ENCODE data around the gene PHETA2.
"Not testable (repeated sequence)": the region's sequence is repeated elsewhere in the genome, so short reads cannot be mapped to it uniquely, and the experiment has no call there.

The PHETA2 gene

DNA sequence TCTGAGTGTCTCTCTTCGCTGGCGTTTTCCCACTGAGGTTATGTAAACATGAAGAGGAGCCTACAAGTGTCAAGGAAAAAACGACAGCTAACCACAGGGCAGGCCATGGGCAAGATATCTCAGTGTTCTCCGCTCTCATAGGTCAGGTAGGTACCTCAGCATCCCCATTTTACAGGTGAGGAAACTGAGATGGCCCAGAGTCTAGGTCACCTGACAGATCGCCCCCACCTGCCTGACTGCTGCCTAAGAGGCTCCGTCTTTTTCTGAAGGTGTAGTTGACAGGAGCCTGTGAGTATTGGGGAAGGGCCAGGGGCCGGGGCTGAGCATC is 17.4 kb downstream of the PHETA2 start:
- Histone ChIP-seq H3K9me2 (replicated peaks; ENCODE audit: insufficient read depth, low read length) (no peaks in the 10 kb centered on the region), H3K27me3 (ENCODE audit: low read length) (no peaks in the 10 kb centered on the region), H3K36me3 (ENCODE audit: low read length) (peaks cover 3% of the 10 kb centered on the region; the same call in 1 of the 2 replicates), H3K4me3 (ENCODE audit: insufficient read depth, low read length, poor library complexity, severe bottlenecking) (peak overlapping the region; percentile 49), H3K79me2 (ENCODE audit: insufficient read depth, low read length) (peaks cover 23% of the 10 kb centered on the region; the same call in 1 of the 2 replicates), H3K9ac (ENCODE audit: low read length) (peak overlapping the region; percentile 82), H3F3A (ENCODE audit: insufficient read depth) (peaks cover 9% of the 10 kb centered on the region), H2AFZ (ENCODE audit: low read depth, low read length, severe bottlenecking) (peak overlapping the region; percentile 73), H4K20me1 (ENCODE audit: low read depth, low read length) (no peaks in the 10 kb centered on the region), H3K4me2 (ENCODE audit: low read depth, low read length, poor library complexity, severe bottlenecking) (peak overlapping the region; percentile 80), H3K9me3 (ENCODE audit: insufficient read depth, low read length) (no peaks in the 10 kb centered on the region; the same call in 1 of the 2 replicates), H3K27ac (ENCODE audit: low read depth, low read length) (peak overlapping the region; percentile 8)
- TF ChIP-seq CTCF (IDR thresholded peaks at IDR 0.05; ENCODE audit: insufficient read depth, low read length, poor library complexity, severe bottlenecking) (no peak), EZH2phosphoT487 (conservative IDR thresholded peaks at IDR 0.05; ENCODE audit: low read length) (no peak)

GRCh38 chr22:42101199-42101598 is 27.2 kb downstream of the PHETA2 start:
- Histone ChIP-seq H3F3A (ENCODE audit: insufficient read depth) (no peaks in the 10 kb centered on the region; the same call in 1 of the 2 replicates), H3K27me3 (ENCODE audit: low read length) (no peaks in the 10 kb centered on the region), H3K79me2 (ENCODE audit: insufficient read depth, low read length) (no peaks in the 10 kb centered on the region), H3K27ac (ENCODE audit: low read depth, low read length) (no peak overlapping the region), H2AFZ (ENCODE audit: low read depth, low read length, severe bottlenecking) (no peak overlapping the region), H3K9ac (ENCODE audit: low read length) (no peak overlapping the region), H3K4me3 (ENCODE audit: insufficient read depth, low read length, poor library complexity, severe bottlenecking) (no peak overlapping the region), H3K4me2 (ENCODE audit: low read depth, low read length, poor library complexity, severe bottlenecking) (no peak overlapping the region), H3K36me3 (ENCODE audit: low read length) (no peaks in the 10 kb centered on the region), H3K9me2 (replicated peaks; ENCODE audit: insufficient read depth, low read length) (no peaks in the 10 kb centered on the region), H4K20me1 (ENCODE audit: low read depth, low read length) (no peaks in the 10 kb centered on the region), H3K9me3 (ENCODE audit: insufficient read depth, low read length) (peaks cover 29% of the 10 kb centered on the region)
- no peak for TF ChIP-seq EZH2phosphoT487 (conservative IDR thresholded peaks at IDR 0.05; ENCODE audit: low read length)
- no peak for TF ChIP-seq CTCF (IDR thresholded peaks at IDR 0.05; ENCODE audit: insufficient read depth, low read length, poor library complexity, severe bottlenecking)

DNA sequence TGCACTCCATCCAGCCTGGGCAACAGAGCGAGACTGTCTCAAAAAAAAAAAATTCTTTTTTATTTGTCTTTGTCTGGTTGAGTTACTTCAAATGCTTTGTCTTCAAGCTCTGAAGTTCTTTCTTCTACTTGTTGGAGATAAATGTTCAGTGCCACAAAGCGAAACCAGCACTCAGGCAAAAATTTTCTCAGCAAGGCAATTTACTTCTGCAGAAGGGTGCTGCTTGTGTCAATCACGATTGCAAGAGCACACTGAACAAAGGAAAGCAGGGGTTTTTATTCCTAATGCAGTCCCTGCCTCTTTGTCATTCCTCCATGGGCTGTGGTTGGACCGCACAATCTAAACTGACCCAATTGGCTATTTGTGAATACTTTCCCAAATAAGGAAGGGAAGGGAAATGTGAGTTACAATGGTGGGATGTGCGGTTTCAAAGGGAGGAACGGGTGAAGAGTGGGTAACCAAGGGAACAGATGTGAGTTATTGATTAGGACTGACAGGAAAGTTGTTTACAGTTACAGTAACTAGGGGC is 30.3 kb downstream of the PHETA2 start:
- not testable (repeated sequence) for H3K27me3 ChIP-seq (ENCODE audit: low read length); H3K9me2 ChIP-seq (replicated peaks; ENCODE audit: insufficient read depth, low read length); H3K27ac ChIP-seq (ENCODE audit: low read depth, low read length); H4K20me1 ChIP-seq (ENCODE audit: low read depth, low read length); H3K4me2 ChIP-seq (ENCODE audit: low read depth, low read length, poor library complexity, severe bottlenecking); H3K4me3 ChIP-seq (ENCODE audit: insufficient read depth, low read length, poor library complexity, severe bottlenecking); H2AFZ ChIP-seq (ENCODE audit: low read depth, low read length, severe bottlenecking); H3K9ac ChIP-seq (ENCODE audit: low read length); H3K79me2 ChIP-seq (ENCODE audit: insufficient read depth, low read length); H3K36me3 ChIP-seq (ENCODE audit: low read length); H3F3A ChIP-seq (ENCODE audit: insufficient read depth)
- H3K9me3 ChIP-seq (ENCODE audit: insufficient read depth, low read length), result peaks cover 29% of the 10 kb centered on the region

GRCh38 chr22:42108848-42109247 is 34.8 kb downstream of the PHETA2 start:
- Histone ChIP-seq H3K4me2 (ENCODE audit: low read depth, low read length, poor library complexity, severe bottlenecking) (no peak overlapping the region), H3K9me3 (ENCODE audit: insufficient read depth, low read length) (peaks cover 18% of the 10 kb centered on the region; the same call in 1 of the 2 replicates), H3F3A (ENCODE audit: insufficient read depth) (no peaks in the 10 kb centered on the region), H3K79me2 (ENCODE audit: insufficient read depth, low read length) (no peaks in the 10 kb centered on the region), H2AFZ (ENCODE audit: low read depth, low read length, severe bottlenecking) (no peak overlapping the region), H3K36me3 (ENCODE audit: low read length) (no peaks in the 10 kb centered on the region), H4K20me1 (ENCODE audit: low read depth, low read length) (no peaks in the 10 kb centered on the region), H3K27me3 (ENCODE audit: low read length) (no peaks in the 10 kb centered on the region), H3K27ac (ENCODE audit: low read depth, low read length) (no peak overlapping the region), H3K9ac (ENCODE audit: low read length) (no peak overlapping the region), H3K9me2 (replicated peaks; ENCODE audit: insufficient read depth, low read length) (no peaks in the 10 kb centered on the region), H3K4me3 (ENCODE audit: insufficient read depth, low read length, poor library complexity, severe bottlenecking) (no peak overlapping the region)
- no peak for TF ChIP-seq CTCF (IDR thresholded peaks at IDR 0.05; ENCODE audit: insufficient read depth, low read length, poor library complexity, severe bottlenecking)
- no peak for TF ChIP-seq EZH2phosphoT487 (conservative IDR thresholded peaks at IDR 0.05; ENCODE audit: low read length)
